ENCODE data around the gene FAM50B.

Gene FAM50B

GRCh38 chr6:3876101-3876500 is 26.9 kb downstream of the FAM50B start:
- no peak for DNase-seq

GRCh38 chr6:3876866-3877265 is 27.7 kb downstream of the FAM50B start:
- DNase-seq, result no peak

GRCh38 chr6:3878048-3878666 is 29.0 kb downstream of the FAM50B start:
- DNase-seq, result no peak

GRCh38 chr6:3879194-3879952 is 30.2 kb downstream of the FAM50B start:
- no peak for DNase-seq

GRCh38 chr6:3881711-3882421 is 32.7 kb downstream of the FAM50B start:
- no peak for DNase-seq

- DNase-seq, result no peak
Measured at GRCh38 chr6:3882431-3882830, 33.3 kb downstream of the FAM50B start.

GRCh38 chr6:3882866-3883265 is 33.7 kb downstream of the FAM50B start:
- no peak for DNase-seq

GRCh38 chr6:3884007-3884745 is 35.0 kb downstream of the FAM50B start:
- no peak for DNase-seq

GRCh38 chr6:3885262-3886036 is 36.3 kb downstream of the FAM50B start:
- DNase-seq, result no peak

GRCh38 chr6:3887150-3887700 is 38.1 kb downstream of the FAM50B start:
- no peak for DNase-seq

GRCh38 chr6:3888153-3888957 is 39.2 kb downstream of the FAM50B start:
- no peak for DNase-seq

GRCh38 chr6:3890047-3890446 is 40.9 kb downstream of the FAM50B start:
- no peak for DNase-seq

GRCh38 chr6:3891883-3892282 is 42.7 kb downstream of the FAM50B start:
- DNase-seq, result no peak

- no peak for DNase-seq
Measured at GRCh38 chr6:3892603-3893002, 43.4 kb downstream of the FAM50B start.

- DNase-seq, result no peak
Measured at GRCh38 chr6:3893487-3893886, 44.3 kb downstream of the FAM50B start.

- DNase-seq, result no peak
Measured at GRCh38 chr6:3893917-3894316, 44.7 kb downstream of the FAM50B start.

- DNase-seq, result peak; percentile 23
Measured at GRCh38 chr6:3894590-3895311, 45.6 kb downstream of the FAM50B start.

- no peak for DNase-seq
Measured at GRCh38 chr6:3895312-3895653, 46.1 kb downstream of the FAM50B start.

GRCh38 chr6:3895805-3896204 is 46.6 kb downstream of the FAM50B start:
- no peak for DNase-seq

- peak; percentile 16 for DNase-seq
Measured at GRCh38 chr6:3898265-3898994, 49.3 kb downstream of the FAM50B start.

Measured in NCI-H2029 (cell line).